OCI-LY3 (cell line): ENCODE measurements around the gene GRID1.

ENCODE experiments used
- EZH2phosphoT487 ChIP-seq: fragments of 200-600 bp; shearing (Covaris generic); IDR thresholded peaks from 2 replicates; pipeline ENCODE4 v1.6.1; 2018; ENCODE audit warnings: antibody characterized with exemption, mixed run types, low read depth
- TF ChIP-seq, protein P1 (sequence below): fragments of 200-600, 300-600 bp; sonication (generic); IDR thresholded peaks from 2 replicates; pipeline ENCODE4 v1.5.1; 2014; ENCODE audit warnings: antibody characterized with exemption, low read length, low read depth

DNA sequence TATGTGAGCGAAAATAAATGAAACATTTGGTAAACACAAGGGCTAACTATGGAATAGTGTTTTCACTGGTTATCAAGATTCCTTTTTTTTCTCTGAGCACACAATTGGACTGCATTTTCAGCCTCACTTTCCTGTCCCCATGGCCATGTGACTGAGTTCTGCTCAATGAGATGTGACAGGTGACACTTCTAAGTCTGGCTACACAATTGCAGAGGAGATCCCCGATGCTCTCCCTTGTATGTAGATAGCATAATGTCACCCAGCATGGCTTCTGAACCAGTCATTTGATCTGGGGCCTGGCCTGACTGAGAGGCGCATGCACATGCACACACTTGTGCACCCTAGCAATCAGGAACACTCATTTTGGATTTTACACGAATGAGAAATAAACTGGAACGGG is 581.8 kb downstream of the GRID1 start:
- TF ChIP-seq, protein P1, sequence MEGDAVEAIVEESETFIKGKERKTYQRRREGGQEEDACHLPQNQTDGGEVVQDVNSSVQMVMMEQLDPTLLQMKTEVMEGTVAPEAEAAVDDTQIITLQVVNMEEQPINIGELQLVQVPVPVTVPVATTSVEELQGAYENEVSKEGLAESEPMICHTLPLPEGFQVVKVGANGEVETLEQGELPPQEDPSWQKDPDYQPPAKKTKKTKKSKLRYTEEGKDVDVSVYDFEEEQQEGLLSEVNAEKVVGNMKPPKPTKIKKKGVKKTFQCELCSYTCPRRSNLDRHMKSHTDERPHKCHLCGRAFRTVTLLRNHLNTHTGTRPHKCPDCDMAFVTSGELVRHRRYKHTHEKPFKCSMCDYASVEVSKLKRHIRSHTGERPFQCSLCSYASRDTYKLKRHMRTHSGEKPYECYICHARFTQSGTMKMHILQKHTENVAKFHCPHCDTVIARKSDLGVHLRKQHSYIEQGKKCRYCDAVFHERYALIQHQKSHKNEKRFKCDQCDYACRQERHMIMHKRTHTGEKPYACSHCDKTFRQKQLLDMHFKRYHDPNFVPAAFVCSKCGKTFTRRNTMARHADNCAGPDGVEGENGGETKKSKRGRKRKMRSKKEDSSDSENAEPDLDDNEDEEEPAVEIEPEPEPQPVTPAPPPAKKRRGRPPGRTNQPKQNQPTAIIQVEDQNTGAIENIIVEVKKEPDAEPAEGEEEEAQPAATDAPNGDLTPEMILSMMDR: no peak
- TF ChIP-seq EZH2phosphoT487: no peak
